ENCODE results near the gene IQGAP1.
A peak's percentile ranks its signal among the peaks of the same experiment; 100 is the strongest.
"Not testable (repeated sequence)": the region's sequence is repeated elsewhere in the genome, so short reads cannot be mapped to it uniquely, and the experiment has no call there.

The IQGAP1 gene

DNA sequence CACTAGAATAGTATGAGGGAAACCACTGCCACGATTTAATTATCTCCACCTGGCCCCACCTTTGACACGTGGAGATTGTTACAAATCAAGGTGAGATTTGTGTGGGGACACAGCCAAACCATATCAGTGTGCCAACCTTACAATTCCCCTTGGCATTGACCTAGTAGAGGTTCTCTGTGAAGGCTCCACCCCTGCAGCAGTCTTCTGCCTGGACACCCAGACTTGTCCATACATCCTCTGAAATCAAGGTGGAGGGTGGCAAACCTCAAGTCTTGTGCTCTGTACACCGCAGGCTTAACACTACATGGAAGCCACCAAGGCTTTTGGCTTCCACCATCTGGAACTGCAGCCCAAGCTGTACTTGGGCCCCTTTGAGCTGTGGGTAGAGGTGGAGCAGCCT lies 8.8 kb upstream of the IQGAP1 start:
- DNase-seq = no peak

DNA sequence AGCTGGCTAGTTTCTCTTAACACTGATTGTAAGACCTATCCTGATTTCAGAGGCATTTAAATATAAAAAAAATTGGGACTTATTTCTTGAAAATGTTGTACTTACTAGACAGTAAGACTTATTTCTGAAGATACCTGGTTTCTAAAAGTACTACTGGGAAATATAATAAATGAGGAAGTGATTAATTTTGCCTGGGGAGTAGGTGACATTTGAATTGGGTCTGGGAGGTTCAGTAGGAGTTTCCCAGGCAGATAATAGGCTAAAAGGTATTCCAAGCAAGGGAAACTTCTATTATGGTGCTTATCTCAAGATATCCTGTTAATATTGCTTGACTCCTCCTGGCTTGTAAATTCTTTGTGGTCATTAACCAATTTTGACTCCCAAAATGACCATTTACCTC lies 6.5 kb upstream of the IQGAP1 start:
- DNase-seq = no peak

DNA sequence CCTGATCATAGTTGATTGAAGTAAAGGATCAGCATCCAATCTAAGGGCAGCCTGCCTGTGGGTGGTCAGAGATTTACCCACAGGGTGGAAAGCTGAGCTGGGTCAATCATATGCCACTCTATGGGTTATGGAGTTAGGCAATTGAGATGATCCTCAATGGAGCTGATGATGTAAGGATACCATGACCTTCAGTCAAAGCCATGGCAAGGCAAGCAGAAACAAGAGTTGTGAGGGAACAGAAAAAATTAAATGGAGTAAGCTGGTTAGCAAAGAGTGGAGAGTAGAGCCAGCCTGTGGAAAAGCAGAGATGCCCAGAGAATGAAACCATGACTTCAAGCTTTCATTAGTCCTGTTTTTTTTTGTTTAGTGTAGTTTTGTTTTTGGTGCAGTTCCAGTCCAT lies 5.7 kb upstream of the IQGAP1 start:
- no peak for DNase-seq

DNA sequence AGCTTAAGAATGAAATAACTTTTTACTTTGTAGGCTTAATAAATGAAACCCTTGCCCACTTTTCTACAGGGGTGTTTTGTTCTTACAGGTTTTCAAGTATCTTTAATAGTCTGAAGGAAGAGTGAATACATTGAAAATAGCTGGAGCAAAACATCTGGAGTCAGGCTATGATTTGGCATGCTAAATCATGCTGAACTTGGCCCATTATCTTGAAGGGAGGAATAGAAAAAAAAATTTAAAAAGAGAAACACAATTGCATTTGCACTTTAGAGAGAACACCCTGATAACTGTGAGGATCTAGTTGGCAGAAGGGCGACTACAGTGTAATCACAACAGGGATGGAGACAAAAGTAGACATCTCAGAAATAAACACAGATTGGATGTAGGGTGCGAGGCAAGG lies 1.8 kb upstream of the IQGAP1 start:
- DNase-seq = no peak

DNA sequence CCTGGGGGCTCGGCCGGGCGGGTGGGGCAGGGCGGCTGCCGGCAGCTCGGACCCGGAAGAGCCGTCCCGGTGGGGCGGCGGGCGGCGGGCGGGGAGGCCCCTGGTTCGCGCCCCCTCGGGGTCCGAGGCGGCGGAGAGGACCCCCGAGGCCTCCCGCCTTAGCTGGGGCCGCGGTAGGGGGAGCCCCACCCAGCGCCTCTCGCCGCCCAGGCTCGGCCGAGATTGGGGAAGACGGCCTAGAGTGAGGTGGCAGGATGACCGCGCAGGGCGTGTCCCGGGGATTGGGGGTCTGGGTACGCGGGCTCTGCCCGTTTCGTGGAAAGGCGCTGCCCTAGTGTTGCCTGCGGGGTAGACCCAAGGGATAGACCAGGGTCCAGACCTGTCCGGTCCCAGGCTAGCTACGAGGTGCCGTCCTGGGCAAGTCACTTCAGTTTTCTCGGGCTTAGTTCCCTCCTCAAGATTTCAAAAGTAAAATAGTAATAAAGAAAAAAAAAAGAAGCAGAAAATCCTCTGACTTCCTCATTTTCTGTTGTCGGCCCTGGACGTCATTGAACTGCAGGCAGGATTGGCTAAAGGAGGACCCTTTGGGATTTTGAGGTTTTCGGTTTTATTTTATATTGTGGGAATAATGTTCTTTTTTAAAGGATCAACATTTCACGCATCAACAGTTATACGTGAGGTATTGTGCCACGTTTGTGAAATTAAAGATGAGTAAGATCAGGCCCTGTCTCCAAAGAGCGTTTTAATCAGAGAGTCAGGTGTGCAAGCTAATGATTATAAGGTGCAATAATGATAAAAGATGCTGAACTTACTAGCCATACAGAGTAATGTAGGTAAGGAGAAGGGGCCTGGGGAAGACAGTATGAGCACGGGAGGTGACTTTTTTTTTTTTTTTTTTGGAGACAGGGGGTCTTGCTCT lies 679 bp downstream of the IQGAP1 start:
- no peak for DNase-seq

DNA sequence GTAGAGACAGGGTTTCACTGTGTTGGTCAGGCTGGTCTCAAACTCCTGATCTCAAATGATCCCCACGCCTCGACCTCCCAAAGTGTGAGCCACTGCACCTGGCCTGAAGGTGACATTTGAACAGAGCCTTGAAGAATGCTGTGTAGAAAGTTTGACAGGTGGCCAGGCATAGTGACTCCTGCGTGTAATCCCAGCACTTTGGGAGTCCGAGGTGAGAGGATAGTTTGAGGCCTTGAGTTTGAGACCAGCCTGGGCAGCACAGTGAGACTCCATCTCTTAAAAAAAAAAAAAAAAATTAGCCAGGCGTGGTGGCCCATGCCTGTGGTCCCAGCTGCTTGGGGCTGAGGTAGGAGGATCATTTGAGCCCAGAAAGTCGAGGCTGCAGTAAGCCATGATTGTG lies 1.5 kb downstream of the IQGAP1 start:
- DNase-seq = no peak

DNA sequence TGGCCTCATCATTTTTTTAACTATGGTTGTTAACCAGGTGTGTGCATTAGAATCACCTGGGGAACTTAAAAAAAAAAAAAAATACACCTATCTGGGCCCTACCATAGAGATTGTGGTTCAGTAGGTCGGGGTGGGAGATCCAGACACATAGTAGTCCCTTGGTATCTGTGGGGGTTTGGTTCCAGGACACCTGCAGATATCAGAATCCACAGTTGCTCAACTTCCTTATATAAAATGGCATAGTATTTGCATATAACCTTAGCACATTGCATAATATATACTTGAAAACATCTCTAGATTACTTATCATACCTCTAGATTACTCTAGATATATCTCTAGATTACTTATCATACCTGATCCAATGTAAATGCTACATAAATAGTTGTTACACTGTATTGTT lies 5.0 kb downstream of the IQGAP1 start:
- no peak for DNase-seq

DNA sequence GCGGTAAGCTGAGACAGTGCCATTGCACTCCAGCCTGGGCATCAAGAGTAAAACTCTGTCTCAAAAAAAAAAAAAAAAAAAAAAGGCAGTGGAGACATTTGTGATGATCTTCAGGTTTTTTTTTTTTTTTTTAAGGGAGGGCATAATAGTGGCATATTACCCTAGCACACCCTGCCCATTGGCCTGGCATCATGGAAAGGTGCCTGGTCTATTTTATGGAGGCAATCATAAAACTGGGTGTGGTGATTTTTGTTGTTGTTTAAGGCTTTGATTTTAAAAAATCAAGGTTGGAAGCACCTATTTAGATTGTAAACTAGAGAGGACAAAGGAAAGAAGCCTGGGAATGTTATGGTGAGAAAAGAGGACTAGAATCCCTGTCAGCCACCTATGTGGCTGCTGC lies 6.0 kb downstream of the IQGAP1 start:
- no peak for DNase-seq

DNA sequence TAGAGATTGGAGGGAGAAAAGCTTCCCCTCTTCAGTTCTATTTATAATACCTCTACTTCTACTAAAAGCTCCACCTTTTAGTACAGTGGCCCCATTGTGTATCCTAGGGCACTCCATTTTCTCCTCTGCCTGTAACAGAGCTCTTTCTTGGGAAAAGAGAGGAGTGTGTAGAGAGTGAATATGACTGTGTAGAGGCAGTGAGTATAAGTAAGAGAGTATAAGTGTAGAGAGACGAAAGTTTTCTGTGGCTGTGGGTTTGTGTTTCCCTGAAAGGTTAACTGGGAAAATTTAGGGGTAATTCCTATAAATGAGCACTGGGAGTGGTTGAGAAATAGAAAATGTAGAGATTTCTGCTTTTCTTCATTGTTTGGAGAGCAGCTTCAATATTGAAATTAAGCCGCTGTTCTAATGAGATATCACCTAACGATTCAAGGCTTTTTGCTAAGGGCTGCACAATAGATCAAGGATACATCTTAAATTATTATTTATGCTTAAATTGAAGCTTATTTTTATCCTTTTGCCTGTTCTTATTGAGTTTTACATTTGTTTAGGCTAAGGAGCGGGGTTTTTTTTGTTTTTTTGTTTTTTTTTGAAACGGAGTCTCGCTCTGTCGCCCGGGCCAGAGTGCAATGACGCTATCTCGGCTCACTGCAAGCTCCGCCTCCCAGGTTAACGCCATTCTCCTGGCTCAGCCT lies 6.9 kb downstream of the IQGAP1 start:
- no peak for DNase-seq

DNA sequence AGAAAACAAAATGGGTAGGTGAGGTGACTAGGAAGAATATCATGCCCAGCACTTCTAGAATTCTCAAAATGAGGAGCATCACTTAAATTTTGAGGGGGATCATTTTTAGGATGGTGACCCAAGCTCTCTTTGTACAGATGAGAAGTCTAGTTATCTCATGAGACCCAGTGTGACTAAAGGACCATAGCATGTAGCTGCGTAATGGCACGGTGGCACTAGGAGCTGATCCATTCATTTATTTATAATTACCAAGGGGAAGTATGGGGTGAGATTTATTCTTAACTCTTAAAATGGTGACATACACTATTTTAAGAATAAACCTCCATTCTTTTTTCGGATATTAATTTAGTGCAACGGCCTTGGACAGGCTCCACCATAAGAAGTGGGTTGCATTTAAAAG lies 8.3 kb downstream of the IQGAP1 start:
- no peak for DNase-seq

DNA sequence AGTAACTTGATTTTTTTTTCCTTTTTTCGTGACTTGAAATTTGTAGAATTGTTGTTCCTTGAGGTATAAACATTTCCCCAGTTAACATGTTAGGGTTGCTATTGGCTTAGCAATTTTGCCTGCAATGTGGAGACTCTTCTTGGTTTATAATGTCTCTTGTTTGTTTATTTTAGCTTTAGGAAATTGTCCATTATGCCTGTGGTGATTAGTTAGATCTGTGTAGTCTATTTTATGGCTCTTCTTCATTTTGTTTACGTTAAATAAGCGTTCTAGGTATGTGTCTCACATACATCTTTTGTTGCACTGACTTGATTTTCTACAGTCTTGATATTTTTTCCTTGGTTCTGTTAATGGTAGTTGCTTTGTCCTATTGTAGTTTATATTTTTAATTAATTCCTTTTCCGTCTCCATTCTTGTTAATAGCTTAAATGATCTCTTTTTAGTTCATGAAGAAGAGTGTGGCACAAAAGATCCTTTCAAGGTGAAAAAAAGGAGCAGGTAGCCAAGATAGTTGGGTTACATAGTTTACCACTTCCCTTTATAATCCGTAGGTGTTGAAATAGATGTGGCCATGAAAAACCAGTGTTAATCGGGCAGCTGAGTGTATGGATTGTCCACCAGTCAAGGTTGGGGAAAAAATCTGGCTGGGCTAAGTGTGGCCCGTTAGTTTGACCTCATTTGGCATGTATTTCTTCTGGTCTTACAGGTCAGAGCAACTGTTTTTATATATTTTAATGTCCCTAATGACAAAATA lies 12.1 kb downstream of the IQGAP1 start:
- DNase-seq = no peak

DNA sequence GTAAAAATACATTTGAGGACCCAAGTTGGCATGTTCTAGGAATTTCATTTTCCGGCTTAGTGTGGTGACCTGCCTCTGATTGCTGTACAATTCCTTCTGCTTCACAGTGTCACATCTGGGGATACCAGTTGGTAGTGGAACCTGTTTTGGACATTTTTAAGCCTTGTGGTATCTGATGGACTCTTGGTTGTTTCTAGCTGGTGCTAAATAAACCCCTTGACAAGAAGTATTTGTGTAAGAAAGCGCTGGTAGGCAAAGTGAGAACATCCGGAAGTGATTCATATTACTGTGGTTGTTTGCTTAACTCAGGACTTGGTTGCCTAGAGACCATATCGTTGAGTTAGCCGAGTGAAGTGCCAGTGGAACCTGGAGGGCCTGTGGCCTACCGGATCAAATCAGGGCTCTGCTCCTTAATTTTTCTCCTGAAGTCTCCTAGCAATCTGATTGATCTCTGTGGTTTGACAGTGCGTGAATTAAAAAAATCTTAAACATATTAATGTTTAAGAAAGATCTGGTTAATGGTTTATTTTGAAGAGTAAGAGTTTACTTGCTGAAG lies 12.8 kb downstream of the IQGAP1 start:
- peak; percentile 80 for DNase-seq

DNA sequence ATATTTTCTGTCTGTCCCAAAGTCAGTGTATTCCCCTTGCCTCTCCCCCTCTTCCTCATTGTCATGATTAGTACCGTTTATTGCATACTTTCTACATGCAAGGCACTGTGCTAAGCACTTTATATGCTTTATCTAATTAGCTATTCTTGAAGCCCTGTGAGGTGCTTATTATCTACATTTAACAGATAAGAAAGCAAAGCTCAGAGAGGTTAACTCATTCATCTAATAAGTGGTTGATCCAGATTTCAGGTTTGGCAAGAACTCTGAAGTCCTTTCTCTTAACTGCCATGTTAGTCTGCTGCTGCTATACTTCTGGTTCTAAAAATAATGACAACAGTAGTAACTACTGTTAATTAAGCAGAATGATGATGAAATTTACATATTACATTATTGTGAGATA lies 13.5 kb downstream of the IQGAP1 start:
- DNase-seq = no peak

DNA sequence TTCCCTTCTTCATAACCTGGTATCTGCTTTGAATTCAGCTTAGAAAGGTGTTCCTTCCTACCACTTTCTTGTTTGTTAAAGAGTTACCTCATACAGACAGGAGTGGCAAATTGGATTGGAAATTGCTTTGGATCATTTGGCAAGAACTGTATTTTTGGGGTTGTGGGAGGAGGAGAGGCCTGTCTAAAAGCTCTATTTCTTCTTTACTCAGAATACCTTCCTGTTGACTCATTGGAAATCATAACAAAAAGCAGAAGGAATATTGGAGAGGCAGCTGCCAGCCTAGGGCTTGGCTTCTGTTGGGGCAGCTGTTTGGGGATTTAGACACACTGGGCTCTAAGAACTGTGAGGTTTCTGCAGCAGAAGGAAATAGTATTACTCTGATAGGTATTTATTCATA lies 14.2 kb downstream of the IQGAP1 start:
- DNase-seq = peak; percentile 3

DNA sequence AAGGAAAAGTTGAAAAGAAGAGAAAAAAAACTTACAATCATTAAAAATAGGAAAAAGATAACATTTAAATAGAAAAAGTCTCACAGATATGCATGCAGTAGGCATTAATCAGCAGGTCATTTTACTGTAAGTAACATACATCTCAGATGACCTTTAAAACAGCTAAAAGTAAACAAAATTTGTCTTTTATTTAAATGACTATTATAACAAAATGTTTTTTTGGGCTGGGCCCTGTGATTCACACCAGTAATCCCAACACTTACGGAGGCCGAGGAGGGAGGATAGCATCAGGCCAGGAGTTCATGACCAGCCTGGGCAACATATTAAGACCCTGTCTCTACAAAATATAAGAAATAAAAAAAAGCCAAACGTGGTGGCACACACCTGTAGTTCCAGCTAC lies 14.7 kb downstream of the IQGAP1 start:
- no peak for DNase-seq

DNA sequence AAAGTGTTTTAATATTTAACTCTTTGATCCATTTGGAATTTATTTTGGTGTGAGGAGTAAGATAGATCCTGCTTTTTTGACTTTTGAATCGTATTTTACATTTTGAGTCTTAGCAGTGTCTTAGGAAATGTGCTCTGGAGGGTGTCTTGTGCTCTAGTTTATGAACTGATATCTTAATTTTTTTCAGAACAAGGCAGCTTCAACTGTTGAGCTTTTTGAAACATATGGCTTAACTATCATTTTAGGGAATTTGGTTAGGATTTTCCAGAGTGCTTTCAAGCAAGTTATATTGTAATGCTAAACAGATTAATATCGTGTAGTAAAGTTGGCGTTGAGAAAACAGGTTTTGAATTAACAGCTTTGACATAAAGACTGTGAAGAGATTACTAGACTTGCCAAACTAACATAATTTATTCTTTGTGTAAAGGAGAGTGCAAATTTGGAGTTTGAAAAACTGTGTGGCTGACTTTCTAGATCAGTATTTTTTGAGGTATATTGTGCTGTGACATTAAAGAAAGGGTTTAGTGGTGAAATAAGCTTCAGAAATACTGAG lies 17.1 kb downstream of the IQGAP1 start:
- no peak for DNase-seq

DNA sequence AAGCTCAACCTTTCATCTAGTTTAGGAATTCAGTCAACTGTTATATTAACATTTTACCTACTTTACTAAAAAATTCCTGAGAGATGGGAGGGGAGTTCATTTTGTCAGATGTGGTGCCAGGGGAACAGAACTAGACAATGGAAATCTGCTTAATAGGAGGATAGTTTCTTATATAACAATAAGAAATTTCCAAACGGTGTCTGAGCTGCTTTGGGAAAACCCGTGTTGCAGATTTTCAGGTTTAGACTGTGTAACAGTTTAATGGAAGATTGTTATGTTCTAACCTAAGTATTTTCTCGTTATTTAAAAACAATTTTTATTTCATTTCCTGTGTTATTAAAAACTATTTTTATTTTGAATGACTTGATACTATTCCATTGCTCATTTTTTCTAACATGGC lies 19.3 kb downstream of the IQGAP1 start:
- no peak for DNase-seq

DNA sequence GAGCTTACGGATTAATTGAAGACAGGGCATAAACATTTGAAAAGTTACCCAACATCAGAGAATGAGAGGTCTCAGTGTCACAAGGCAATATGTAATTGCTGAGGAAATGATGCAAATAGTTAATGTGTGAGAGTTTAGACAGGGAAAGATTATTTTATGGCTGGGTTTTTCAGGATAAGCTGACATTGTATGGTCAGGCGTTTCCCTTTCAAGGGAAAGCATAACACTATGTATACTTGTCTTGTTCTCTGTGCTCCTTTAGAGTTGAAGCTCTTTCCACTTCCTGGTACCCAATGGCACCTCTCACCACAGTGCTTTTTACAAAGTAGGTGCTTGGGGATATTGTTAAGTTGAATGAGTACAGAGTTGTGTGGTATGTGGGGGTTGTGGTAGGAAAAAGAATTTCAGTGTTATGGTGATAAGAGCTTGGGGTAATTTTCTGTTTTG lies 19.9 kb downstream of the IQGAP1 start:
- DNase-seq = no peak

DNA sequence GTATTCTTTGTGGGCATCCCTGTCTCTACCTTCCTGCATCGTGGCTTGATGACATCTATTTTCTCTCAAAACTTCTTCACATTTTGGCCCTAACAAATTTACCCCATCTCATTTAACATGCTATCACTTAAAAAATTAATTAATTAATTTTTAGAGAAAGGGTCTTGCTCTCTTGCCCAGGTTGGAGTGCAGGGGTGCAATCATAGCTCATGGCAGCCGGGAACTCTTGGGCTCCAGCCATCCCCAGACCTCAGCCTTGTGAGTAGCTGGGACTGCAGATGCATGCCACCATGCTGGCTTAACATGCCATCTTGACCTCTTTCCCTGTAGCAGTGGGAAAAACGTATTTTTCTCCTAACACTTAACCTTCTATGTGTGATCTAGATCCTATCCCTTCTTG lies 20.6 kb downstream of the IQGAP1 start:
- no peak for DNase-seq

DNA sequence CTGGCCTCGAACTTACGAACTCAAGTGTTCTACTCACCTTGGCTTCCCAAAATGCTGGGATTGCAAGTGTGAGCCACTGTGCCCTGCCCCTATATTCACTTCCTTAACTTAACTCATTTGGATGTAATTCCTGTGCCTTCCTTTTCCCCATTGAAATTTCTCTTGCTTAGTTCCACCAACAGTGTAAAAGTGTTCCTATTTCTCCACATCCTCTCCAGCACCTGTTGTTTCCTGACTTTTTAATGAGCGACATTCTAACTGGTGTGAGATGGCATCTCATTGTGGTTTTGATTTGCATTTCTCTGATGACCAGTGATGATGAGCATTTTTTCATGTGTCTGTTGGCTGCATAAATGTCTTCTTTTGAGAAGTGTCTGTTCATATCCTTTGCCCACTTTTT lies 21.5 kb downstream of the IQGAP1 start:
- not testable (repeated sequence) for DNase-seq

DNA sequence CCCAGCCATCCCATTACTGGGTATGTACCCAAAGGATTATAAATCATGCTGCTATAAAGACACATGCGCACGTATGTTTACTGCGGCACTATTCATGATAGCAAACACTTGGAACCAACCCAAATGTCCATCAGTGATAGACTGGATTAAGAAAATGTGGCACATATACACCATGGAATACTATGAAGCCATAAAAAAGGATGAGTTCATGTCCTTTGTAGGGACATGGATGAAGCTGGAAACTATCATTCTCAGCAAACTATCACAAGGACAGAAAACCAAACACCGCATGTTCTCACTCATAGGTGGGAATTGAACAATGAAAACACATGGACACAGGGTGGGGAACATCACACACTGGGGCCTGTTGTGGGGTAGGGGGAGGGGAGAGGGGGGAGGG lies 22.3 kb downstream of the IQGAP1 start:
- not testable (repeated sequence) for DNase-seq

DNA sequence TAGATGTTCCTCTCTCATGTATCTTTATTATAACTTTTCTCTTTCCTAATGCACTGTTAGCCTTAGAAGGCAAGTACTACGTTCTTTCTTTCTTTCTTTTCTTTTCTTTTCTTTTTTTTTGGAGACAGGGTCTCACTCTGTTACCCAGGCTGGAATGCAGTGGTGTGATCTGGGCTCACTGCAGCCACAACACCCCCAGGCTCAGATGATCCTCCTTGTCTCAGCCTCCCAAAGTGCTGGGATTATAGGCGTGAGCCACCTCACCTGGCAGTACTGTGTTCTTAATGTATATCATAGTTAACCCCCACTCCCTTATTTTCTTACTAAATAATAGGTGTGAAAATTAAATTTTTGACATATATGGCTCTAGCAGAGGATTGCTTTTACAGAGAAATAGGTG lies 23.1 kb downstream of the IQGAP1 start:
- no peak for DNase-seq
